Glutamatergic neuron (in vitro differentiated cells): ENCODE results near the gene RAI1. TPM values are rescaled to one million over a fixed set of nuclear protein-coding genes. Genes with fewer than 3 reads are reported as not detected.

Experiments
- DNase-seq: peaks from one replicate; pipeline ENCODE4 v3.0.0; 2022
- H3K27ac Mint-ChIP-seq: one replicate; pipeline ENCODE4 v1.8.0; 2020; ENCODE audit warnings: mild to moderate bottlenecking, mixed read lengths, inconsistent platforms; ENCODE audit not compliant: unreplicated experiment
- H3K27me3 Mint-ChIP-seq: one replicate; pipeline ENCODE4 v1.8.0; 2020; ENCODE audit warnings: mild to moderate bottlenecking, moderate library complexity, mixed read lengths, inconsistent platforms; ENCODE audit not compliant: unreplicated experiment
- H3K36me3 Mint-ChIP-seq: one replicate; pipeline ENCODE4 v1.8.0; 2020; ENCODE audit warnings: mild to moderate bottlenecking, mixed read lengths, inconsistent platforms; ENCODE audit not compliant: unreplicated experiment
- H3K4me1 Mint-ChIP-seq: one replicate; pipeline ENCODE4 v1.8.0; 2020; ENCODE audit warnings: mild to moderate bottlenecking, low read depth, mixed read lengths, inconsistent platforms; ENCODE audit not compliant: unreplicated experiment
- H3K4me3 Mint-ChIP-seq: one replicate; pipeline ENCODE4 v1.8.0; 2020; ENCODE audit warnings: mild to moderate bottlenecking, mixed read lengths, inconsistent platforms; ENCODE audit not compliant: unreplicated experiment
- H3K9me3 Mint-ChIP-seq: one replicate; pipeline ENCODE4 v1.8.0; 2020; ENCODE audit warnings: mild to moderate bottlenecking, moderate library complexity, mixed read lengths, inconsistent platforms; ENCODE audit not compliant: unreplicated experiment
- CTCF ChIP-seq: fragments of 200-600 bp; sonication (generic); IDR thresholded peaks from one replicate; pipeline ENCODE4 v1.5.0; 2021; ENCODE audit not compliant: partially characterized antibody, unreplicated experiment
- total RNA-seq: library from RNA; stranded (reverse); fragmentation: NEBNext Ultra II Directional; extraction: Animal tissue kit (Norgen Biotek cat#: 25700); gene quantifications from one replicate; pipeline ENCODE4 v1.2.1, GENCODE V29; 2021; ENCODE audit not compliant: unreplicated experiment

Gene RAI1
- total RNA-seq, 1 donor from 2014 or later: 70.2 TPM

- Mint-ChIP-seq H3K36me3 (no peaks in the 10 kb centered on the region), H3K27me3 (peaks cover 13% of the 10 kb centered on the region), H3K9me3 (peaks cover 26% of the 10 kb centered on the region), H3K27ac (peak overlapping the region; percentile 72), H3K4me3 (peak overlapping the region; percentile 80), H3K4me1 (peaks cover 37% of the 10 kb centered on the region)
- no peak for DNase-seq
- no peak for TF ChIP-seq CTCF
These were observed 46.9 kb downstream of the RAI1 start for GRCh38 chr17:17728146-17728545.

GRCh38 chr17:17728550-17729251 is 47.4 kb downstream of the RAI1 start:
- DNase-seq: no peak
- Mint-ChIP-seq H3K9me3 (peaks cover 25% of the 10 kb centered on the region), H3K4me1 (peaks cover 38% of the 10 kb centered on the region), H3K27me3 (peaks cover 11% of the 10 kb centered on the region), H3K27ac (no peak overlapping the region), H3K36me3 (no peaks in the 10 kb centered on the region), H3K4me3 (peak overlapping the region; percentile 80)
- TF ChIP-seq CTCF: no peak

- Mint-ChIP-seq H3K9me3 (peaks cover 21% of the 10 kb centered on the region), H3K27ac (peak overlapping the region; percentile 20), H3K36me3 (no peaks in the 10 kb centered on the region), H3K4me1 (peaks cover 41% of the 10 kb centered on the region), H3K4me3 (peak overlapping the region; percentile 46), H3K27me3 (peaks cover 8% of the 10 kb centered on the region)
- TF ChIP-seq CTCF: peak; percentile 76
- DNase-seq: no peak
These were observed 48.5 kb downstream of the RAI1 start for GRCh38 chr17:17729620-17730249.

- no peak for DNase-seq
- H3K4me1 Mint-ChIP-seq: peaks cover 38% of the 10 kb centered on the region
- H3K9me3 Mint-ChIP-seq: peaks cover 17% of the 10 kb centered on the region
- H3K27me3 Mint-ChIP-seq: peaks cover 4% of the 10 kb centered on the region
- no peak overlapping the region for H3K4me3 Mint-ChIP-seq
- no peak overlapping the region for H3K27ac Mint-ChIP-seq
- H3K36me3 Mint-ChIP-seq: no peaks in the 10 kb centered on the region
- TF ChIP-seq CTCF: no peak
These were observed 49.1 kb downstream of the RAI1 start for GRCh38 chr17:17730250-17730935.
